ENCODE measurements around the gene GALE.
"Not testable (repeated sequence)": the region's sequence is repeated elsewhere in the genome, so short reads cannot be mapped to it uniquely, and the experiment has no call there.

The GALE gene

GRCh38 chr1:23807453-23807852 is 6.9 kb upstream of the GALE start:
- no peak for DNase-seq

- DNase-seq, result no peak
Measured at GRCh38 chr1:23806280-23806679, 5.7 kb upstream of the GALE start.

GRCh38 chr1:23805025-23805424 is 4.5 kb upstream of the GALE start:
- no peak for DNase-seq

GRCh38 chr1:23804183-23804835 is 3.8 kb upstream of the GALE start:
- DNase-seq, result no peak

- DNase-seq, result no peak
Measured at GRCh38 chr1:23803674-23804073, 3.1 kb upstream of the GALE start.

GRCh38 chr1:23802809-23803342 is 2.3 kb upstream of the GALE start:
- not testable (repeated sequence) for DNase-seq

GRCh38 chr1:23801876-23802275 is 1.3 kb upstream of the GALE start:
- DNase-seq, result no peak

GRCh38 chr1:23801338-23801748 is 789 bp upstream of the GALE start:
- DNase-seq, result no peak

GRCh38 chr1:23799570-23800399 is 769 bp downstream of the GALE start:
- DNase-seq, result no peak

GRCh38 chr1:23799255-23799569 is 1.3 kb downstream of the GALE start:
- DNase-seq, result no peak

GRCh38 chr1:23798662-23799142 is 1.9 kb downstream of the GALE start:
- no peak for DNase-seq

- DNase-seq, result no peak
Measured at GRCh38 chr1:23797478-23798448, 2.8 kb downstream of the GALE start.

- DNase-seq, result no peak
Measured at GRCh38 chr1:23796466-23797271, 3.9 kb downstream of the GALE start.

GRCh38 chr1:23795676-23796465 is 4.7 kb downstream of the GALE start:
- no peak for DNase-seq

- not testable (repeated sequence) for DNase-seq
Measured at GRCh38 chr1:23794732-23795182, 5.8 kb downstream of the GALE start.

GRCh38 chr1:23793861-23794731 is 6.5 kb downstream of the GALE start:
- DNase-seq, result no peak

GRCh38 chr1:23793018-23793781 is 7.4 kb downstream of the GALE start:
- DNase-seq, result no peak

- DNase-seq, result no peak
Measured at GRCh38 chr1:23792151-23792945, 8.2 kb downstream of the GALE start.

All from activated naive CD4-positive, alpha-beta T cell (primary cell).